ENCODE results near the gene RXRB. TPM values are rescaled to one million over a fixed set of nuclear protein-coding genes. Genes with fewer than 3 reads are reported as not detected.
A peak's percentile ranks its signal among the peaks of the same experiment; 100 is the strongest.

The RXRB gene
- total and polyA plus RNA-seq, 2 donors (not counting 3 experiments of a cell fraction or from before 2014, with no cell fraction given) = 43.4 to 44.4 TPM

GRCh38 chr6:33192671-33193602, 7.5 kb downstream of the RXRB start:
- Histone ChIP-seq H3K4me3 (replicated peaks in 1 of 3; ENCODE audit: insufficient read depth in 1 of 3, low read depth in 1 of 3, low read length in 3 of 3) (peak overlapping the region in 2 of 3 experiments; percentile 16 to 19), H3K9me1 (replicated peaks; ENCODE audit: control insufficient read depth, extremely low read depth, insufficient read depth, low read length) (no peaks in the 10 kb centered on the region), H3K4me2 (ENCODE audit: insufficient read depth, low read length) (peak overlapping the region; percentile 51), H3K79me2 (ENCODE audit: control insufficient read depth, insufficient read depth, low read length) (no peaks in the 10 kb centered on the region), H3K9me3 (replicated peaks; ENCODE audit: control insufficient read depth, insufficient read depth, low read length) (no peaks in the 10 kb centered on the region), H3K9ac (replicated peaks; ENCODE audit: extremely low read depth, insufficient read depth, low read length) (no peak overlapping the region), H3K27ac (ENCODE audit: insufficient read depth, low read depth, low read length) (no peak overlapping the region), H3K27me3 (ENCODE audit: control insufficient read depth in 2 of 2, insufficient read depth in 2 of 2, low read length in 2 of 2) (peaks cover 21% of the 10 kb centered on the region in 2 experiments), H3K4me1 (ENCODE audit: control insufficient read depth, extremely low read depth, insufficient read depth, low read length) (peaks cover 6% of the 10 kb centered on the region), H2AFZ (ENCODE audit: low read depth, low read length) (no peak overlapping the region), H3K36me3 (ENCODE audit: control insufficient read depth in 2 of 2, extremely low read depth in 1 of 2, insufficient read depth in 2 of 2, low read length in 2 of 2) (peaks cover 0 to 29% of the 10 kb centered on the region in 2 experiments), H4K20me1 (replicated peaks; ENCODE audit: control insufficient read depth, extremely low read depth, insufficient read depth, low read length) (no peaks in the 10 kb centered on the region)
- DNase-seq (ENCODE audit: low read depth, low spot score) = no peak
- BruUV-seq (replicated peaks) = no TSS peak
- ChIA-PET CTCF (interaction anchor here (1.2 kb wide), 1 partner anchor 55 kb away, joined by 4 read pairs; no protein-coding TSS in a partner anchor), POLR2A (no interaction called here)
- peak; percentile 45 for TF ChIP-seq POLR2AphosphoS5 (IDR thresholded peaks at IDR 0.05; ENCODE audit: insufficient read depth, low read depth, low read length)
- TF ChIP-seq EZH2 (IDR thresholded peaks at IDR 0.05; ENCODE audit: borderline replicate concordance, low read depth, low read length, severe bottlenecking) = peak; percentile 72
- no peak for TF ChIP-seq GATA2 (IDR thresholded peaks at IDR 0.05; ENCODE audit: insufficient read depth, insufficient read length, low read depth, low read length)
- dilution Hi-C loops (cut with MboI; ENCODE audit: extremely low pct_ligation_motif_present, low sequenced_read_pairs) (no loop called here), intact Hi-C loops (cut with micrococcal nuclease) (no loop called here)
- FAIRE-seq = no peak

GRCh38 chr6:33192105-33192646, 8.3 kb downstream of the RXRB start, which contains the start of gene COL11A2:
Gene COL11A2 (minus strand): TSS chr6:33192467. CDS start chr6:33192240, 227 bp downstream.
- ChIA-PET POLR2A (no interaction called here), CTCF (no interaction called here)
- Histone ChIP-seq H3K4me1 (ENCODE audit: control insufficient read depth, extremely low read depth, insufficient read depth, low read length) (peaks cover 6% of the 10 kb centered on the region), H3K27ac (ENCODE audit: insufficient read depth, low read depth, low read length) (no peak within 1 kb of the TSS), H3K4me2 (ENCODE audit: insufficient read depth, low read length) (peak within 1 kb of the TSS; percentile 51), H3K9ac (replicated peaks; ENCODE audit: extremely low read depth, insufficient read depth, low read length) (no peak within 1 kb of the TSS), H3K9me1 (replicated peaks; ENCODE audit: control insufficient read depth, extremely low read depth, insufficient read depth, low read length) (no peaks in the 10 kb centered on the region), H3K36me3 (ENCODE audit: control insufficient read depth in 2 of 2, extremely low read depth in 1 of 2, insufficient read depth in 2 of 2, low read length in 2 of 2) (peaks cover 0 to 28% of the 10 kb centered on the region in 2 experiments), H3K4me3 (replicated peaks in 1 of 3; ENCODE audit: insufficient read depth in 1 of 3, low read depth in 1 of 3, low read length in 3 of 3) (peak within 1 kb of the TSS in 2 of 3 experiments; percentile 16 to 19), H3K9me3 (replicated peaks; ENCODE audit: control insufficient read depth, insufficient read depth, low read length) (no peaks in the 10 kb centered on the region), H3K79me2 (ENCODE audit: control insufficient read depth, insufficient read depth, low read length) (no peaks in the 10 kb centered on the region), H3K27me3 (ENCODE audit: control insufficient read depth in 2 of 2, insufficient read depth in 2 of 2, low read length in 2 of 2) (peaks cover 21% of the 10 kb centered on the region in 2 experiments), H2AFZ (ENCODE audit: low read depth, low read length) (no peak within 1 kb of the TSS), H4K20me1 (replicated peaks; ENCODE audit: control insufficient read depth, extremely low read depth, insufficient read depth, low read length) (no peaks in the 10 kb centered on the region)
- dilution Hi-C loops (cut with MboI; ENCODE audit: extremely low pct_ligation_motif_present, low sequenced_read_pairs) = no loop called here
- TF ChIP-seq EZH2 (IDR thresholded peaks at IDR 0.05; ENCODE audit: borderline replicate concordance, low read depth, low read length, severe bottlenecking) (peak; percentile 77), JUN (IDR thresholded peaks at IDR 0.05; ENCODE audit: borderline replicate concordance, insufficient read depth, insufficient read length, low read depth) (no peak)
- intact Hi-C loops (cut with micrococcal nuclease) = no loop called here
- FAIRE-seq (no peak), DNase-seq (ENCODE audit: low read depth, low spot score) (no peak)
- BruUV-seq (replicated peaks) = no TSS peak
